Motor neuron (in vitro differentiated cells): ENCODE data around the gene AUTS2. TPM values are rescaled to one million over a fixed set of nuclear protein-coding genes. Genes with fewer than 3 reads are reported as not detected.

Experiments
- ATAC-seq, 8 experiments: fragments of 200-7000 bp; cut with Tn5 transposase; replicated peaks in 6 of 8; 2 replicates each; pipeline ENCODE4 v1.8.0; 2021; ENCODE audit warnings: mild to moderate bottlenecking in 8 of 8, moderate library complexity in 8 of 8
- H3K27ac ChIP-seq, 2 donors: fragments of 250-450 bp; sonication (Bioruptor Pico); 2 replicates each; pipeline ENCODE4 v1.9.0; 2021; ENCODE audit warnings: antibody characterized with exemption in 2 of 2, mild to moderate bottlenecking in 2 of 2, moderate library complexity in 1 of 2
- H3K4me1 ChIP-seq, 2 donors: fragments of 250-450 bp; sonication (Bioruptor Pico); replicated peaks in 1 of 2; 2 replicates each; pipeline ENCODE4 v1.6.1; 2021; ENCODE audit warnings: antibody characterized with exemption in 2 of 2, mild to moderate bottlenecking in 2 of 2, moderate library complexity in 1 of 2
- H3K4me3 ChIP-seq, 5 donors: fragments of 250-450 bp; sonication (Bioruptor Pico); 2 replicates each; pipeline ENCODE4 v1.9.0; 2021; ENCODE audit warnings: antibody characterized with exemption in 5 of 5, mild to moderate bottlenecking in 5 of 5, moderate library complexity in 4 of 5
- WGBS, 10 experiments: fragments of 450-650 bp; shearing (Covaris generic); methylation state at CpG; one replicate each; pipeline ENCODE4 v1.0.0; 2022; 5-methylcytosine and 5-hydroxymethylcytosine counted together
- in situ Hi-C, 9 experiments: fragments of 400-800 bp; cut with MboI; loops; one replicate each; pipeline ENCODE4 v1.15.0; 2021; ENCODE audit warnings: low sequenced_read_pairs in 9 of 9, low pct_unique_long_range_greater_than_20kb in 2 of 9; ENCODE audit not compliant: unreplicated experiment in 9 of 9
- total RNA-seq, 8 experiments: library from RNA; unstranded; fragments of 300-600 nt; gene quantifications; 2 replicates each; pipeline versions ENCODE4 v1.2.3 to v1.2.4, GENCODE V29; 2022

The AUTS2 gene
- total RNA-seq, 8 experiments from 2014 or later = 0.49 to 68.6 (median 32.2) TPM

- peak in 1 of 8 experiments; percentile 73 for ATAC-seq
- 66 to 100% (median 100%) methylated on average over 1 to 3 of the region's 5 CpGs; no CpG with 5 or more reads in 3 of the 10 experiments for WGBS, 10 experiments
- in situ Hi-C loops = no loop called here
- Histone ChIP-seq H3K4me1 (peaks cover 8 to 16% of the 10 kb centered on the region in 2 donors), H3K4me3 (no peak overlapping the region), H3K27ac (no peak overlapping the region)
Measured at GRCh38 chr7:70785427-70785826, 1187.2 kb downstream of the AUTS2 start.

- Histone ChIP-seq H3K4me3 (no peak overlapping the region), H3K4me1 (peaks cover 8 to 16% of the 10 kb centered on the region in 2 donors), H3K27ac (no peak overlapping the region)
- in situ Hi-C loops = no loop called here
- no peak for ATAC-seq
- 54 to 100% (median 89%) methylated on average over 1 to 6 of the region's 6 CpGs; no CpG with 5 or more reads in 2 of the 10 experiments for WGBS, 10 experiments
Measured at GRCh38 chr7:70786076-70786475, 1187.8 kb downstream of the AUTS2 start.

- Histone ChIP-seq H3K4me3 (no peak overlapping the region), H3K27ac (no peak overlapping the region), H3K4me1 (peaks cover 0 to 8% of the 10 kb centered on the region in 2 donors)
- in situ Hi-C loops = no loop called here
- no peak for ATAC-seq
- whole genome bisulfite sequencing, 10 experiments = 80 to 100% (median 83%) methylated on average over 1 to 8 of the region's 25 CpGs; no CpG with 5 or more reads in 4 of the 10 experiments
Measured at GRCh38 chr7:70787286-70787685, 1189.0 kb downstream of the AUTS2 start.

- Histone ChIP-seq H3K4me1 (peaks cover 0 to 3% of the 10 kb centered on the region in 2 donors), H3K4me3 (no peak overlapping the region), H3K27ac (no peak overlapping the region)
- ATAC-seq = no peak
- 84 to 100% (median 94%) methylated on average over 2 to 8 of the region's 8 CpGs for WGBS, 10 experiments
- in situ Hi-C loops = no loop called here
Measured at GRCh38 chr7:70787771-70788170, 1189.5 kb downstream of the AUTS2 start.

GRCh38 chr7:70788276-70788675 lies 1190.0 kb downstream of the AUTS2 start:
- peak in 1 of 8 experiments; percentile 76 for ATAC-seq
- H3K27ac ChIP-seq = no peak overlapping the region
- in situ Hi-C loops = no loop called here
- H3K4me3 ChIP-seq = no peak overlapping the region
- H3K4me1 ChIP-seq = no peaks in the 10 kb centered on the region
- WGBS, 10 experiments = 71 to 100% (median 94%) methylated on average over 1 to 5 of the region's 7 CpGs; no CpG with 5 or more reads in 2 of the 10 experiments

GRCh38 chr7:70789481-70790214 lies 1191.4 kb downstream of the AUTS2 start:
- H3K27ac ChIP-seq = no peak overlapping the region
- in situ Hi-C loops = no loop called here
- H3K4me3 ChIP-seq = no peak overlapping the region
- H3K4me1 ChIP-seq = peaks cover 0 to 8% of the 10 kb centered on the region in 2 donors
- peak in 1 of 8 experiments; percentile 23 for ATAC-seq
- 93 to 100% (median 96%) methylated on average over 2 to 18 of the region's 43 CpGs; no CpG with 5 or more reads in 5 of the 10 experiments for WGBS, 10 experiments

- H3K27ac ChIP-seq = no peak overlapping the region
- peaks cover 0 to 8% of the 10 kb centered on the region in 2 donors for H3K4me1 ChIP-seq
- H3K4me3 ChIP-seq = no peak overlapping the region
- ATAC-seq = peak in 2 of 8 experiments; percentile 9 to 12
- in situ Hi-C loops = no loop called here
- WGBS, 10 experiments = 80 to 100% (median 94%) methylated on average over 1 to 10 of the region's 63 CpGs; no CpG with 5 or more reads in 4 of the 10 experiments
Measured at GRCh38 chr7:70790215-70791073, 1192.2 kb downstream of the AUTS2 start.

- in situ Hi-C loops = no loop called here
- H3K27ac ChIP-seq = no peak overlapping the region
- no peak for ATAC-seq
- no peak overlapping the region for H3K4me3 ChIP-seq
- WGBS, 10 experiments = 50 to 100% (median 88%) methylated on average over 2 to 6 of the region's 6 CpGs
- H3K4me1 ChIP-seq = peaks cover 0 to 8% of the 10 kb centered on the region in 2 donors
Measured at GRCh38 chr7:70791341-70791740, 1193.1 kb downstream of the AUTS2 start.

- Histone ChIP-seq H3K4me3 (no peak overlapping the region), H3K4me1 (peaks cover 0 to 8% of the 10 kb centered on the region in 2 donors), H3K27ac (no peak overlapping the region)
- in situ Hi-C loops = no loop called here
- 52 to 100% (median 83%) methylated on average over 1 to 8 of the region's 8 CpGs; no CpG with 5 or more reads in 1 of the 10 experiments for WGBS, 10 experiments
- ATAC-seq = no peak
Measured at GRCh38 chr7:70793060-70793459, 1194.8 kb downstream of the AUTS2 start.

GRCh38 chr7:70793821-70794220 lies 1195.5 kb downstream of the AUTS2 start:
- Histone ChIP-seq H3K4me3 (no peak overlapping the region), H3K27ac (peak overlapping the region in 1 of 2 donors; percentile 17), H3K4me1 (peaks cover 0 to 8% of the 10 kb centered on the region in 2 donors)
- in situ Hi-C loops = no loop called here
- ATAC-seq = peak in 5 of 8 experiments; percentile 43 to 65 (median 45)
- 40 to 90% (median 72%) methylated on average over 1 to 9 of the region's 9 CpGs; no CpG with 5 or more reads in 1 of the 10 experiments for WGBS, 10 experiments

GRCh38 chr7:70794962-70795361 lies 1196.7 kb downstream of the AUTS2 start:
- ATAC-seq = no peak
- Histone ChIP-seq H3K4me1 (peaks cover 0 to 8% of the 10 kb centered on the region in 2 donors), H3K4me3 (no peak overlapping the region), H3K27ac (no peak overlapping the region)
- 70 to 100% (median 94%) methylated on average over 1 to 7 of the region's 8 CpGs; no CpG with 5 or more reads in 2 of the 10 experiments for WGBS, 10 experiments
- in situ Hi-C loops = no loop called here

- in situ Hi-C loops = no loop called here
- H3K27ac ChIP-seq = no peak overlapping the region
- ATAC-seq = no peak
- H3K4me3 ChIP-seq = no peak overlapping the region
- H3K4me1 ChIP-seq = peaks cover 0 to 9% of the 10 kb centered on the region in 2 donors
- 60 to 100% (median 100%) methylated on average over 1 to 5 of the region's 5 CpGs; no CpG with 5 or more reads in 3 of the 10 experiments for WGBS, 10 experiments
Measured at GRCh38 chr7:70795948-70796347, 1197.7 kb downstream of the AUTS2 start.

GRCh38 chr7:70797109-70797514 lies 1198.8 kb downstream of the AUTS2 start:
- H3K4me1 ChIP-seq = peaks cover 3 to 15% of the 10 kb centered on the region in 2 donors
- H3K27ac ChIP-seq = no peak overlapping the region
- in situ Hi-C loops = no loop called here
- ATAC-seq = peak in 1 of 8 experiments; percentile 28
- 0 to 100% (median 57%) methylated on average over 1 to 4 of the region's 6 CpGs; no CpG with 5 or more reads in 3 of the 10 experiments for WGBS, 10 experiments
- no peak overlapping the region for H3K4me3 ChIP-seq
